Right lobe of liver (tissue), 4 donors: Measurements from ENCODE around the gene C14orf132.

Experiments used
- CTCF ChIP-seq, 4 donors: fragments of 200-600 bp in 3 of 4; fragments of 450-650 bp in 1 of 4; IDR thresholded peaks; one replicate each; pipeline versions ENCODE4 v1.5.1 to v1.8.0; 2016 to 2022; ENCODE audit warnings: antibody characterized with exemption in 4 of 4, mild to moderate bottlenecking in 2 of 4
- POLR2A ChIP-seq: fragments of 450-650 bp; IDR thresholded peaks from one replicate; pipeline ENCODE4 v1.6.1; 2017; ENCODE audit warnings: antibody characterized with exemption, mild to moderate bottlenecking
- donor health status: DM: no; HTN: no; CAD: no.
- donor health status: DM: no; HTN: no; CAD: no.
- donor health status: DM: no; HTN: yes; CAD: no.

GRCh38 chr14:96065661-96066459 is 26.7 kb downstream of the C14orf132 start:
- TF ChIP-seq CTCF (IDR thresholded peaks at IDR 0.05) (no peak), POLR2A (no peak)
